ENCODE data around the gene CLNK. TPM values are rescaled to one million over a fixed set of nuclear protein-coding genes. Genes with fewer than 3 reads are reported as not detected.

CLNK gene
- total RNA-seq, 1 donor from 2014 or later, result not detected

DNA sequence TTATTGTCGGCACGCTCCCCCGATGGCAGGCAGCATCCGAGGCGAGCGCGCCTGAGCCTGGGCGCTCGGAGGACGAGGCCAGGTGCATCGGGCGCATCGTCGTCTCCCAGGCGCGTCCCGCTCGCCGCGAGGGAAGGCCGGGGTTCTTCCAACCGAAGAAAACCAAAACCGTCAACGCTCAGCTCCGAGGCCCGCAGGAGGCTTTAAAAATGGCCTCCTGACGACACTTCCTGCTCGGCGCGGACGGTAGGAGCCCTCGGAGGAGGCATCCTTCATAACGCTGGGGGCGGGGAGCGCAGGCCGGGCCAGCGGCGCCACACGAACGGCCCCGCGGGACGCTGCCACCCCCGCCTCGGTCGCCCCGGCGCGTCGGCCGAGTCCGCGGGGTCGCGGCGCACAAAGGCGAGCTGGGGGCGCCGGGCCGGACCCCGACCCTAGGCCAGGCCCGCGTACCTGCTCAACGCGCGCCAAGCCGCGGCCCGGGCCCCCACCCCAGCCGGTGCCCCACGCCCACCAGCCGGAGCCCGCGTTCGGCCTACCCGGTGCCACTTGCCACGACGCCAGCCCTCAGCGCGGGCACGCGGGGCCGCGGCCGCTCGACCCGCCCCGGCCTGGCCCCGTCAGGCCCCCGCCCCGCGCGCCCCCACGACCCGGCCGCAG lies 227.8 kb downstream of the CLNK start:
- Histone ChIP-seq H3K9me3 (peaks cover 0 to 6% of the 10 kb centered on the region in 2 donors), H3K36me3 (peaks cover 11 to 18% of the 10 kb centered on the region in 2 donors), H3K4me1 (peaks cover 0 to 3% of the 10 kb centered on the region in 2 donors), H3K27ac (peak overlapping the region in 1 of 2 donors; percentile 33), H3K4me3 (peak overlapping the region; percentile 73 to 76), H3K27me3 (no peaks in the 10 kb centered on the region)
- intact Hi-C loops (cut with DNase I), result no loop called here
- TF ChIP-seq, protein P1, sequence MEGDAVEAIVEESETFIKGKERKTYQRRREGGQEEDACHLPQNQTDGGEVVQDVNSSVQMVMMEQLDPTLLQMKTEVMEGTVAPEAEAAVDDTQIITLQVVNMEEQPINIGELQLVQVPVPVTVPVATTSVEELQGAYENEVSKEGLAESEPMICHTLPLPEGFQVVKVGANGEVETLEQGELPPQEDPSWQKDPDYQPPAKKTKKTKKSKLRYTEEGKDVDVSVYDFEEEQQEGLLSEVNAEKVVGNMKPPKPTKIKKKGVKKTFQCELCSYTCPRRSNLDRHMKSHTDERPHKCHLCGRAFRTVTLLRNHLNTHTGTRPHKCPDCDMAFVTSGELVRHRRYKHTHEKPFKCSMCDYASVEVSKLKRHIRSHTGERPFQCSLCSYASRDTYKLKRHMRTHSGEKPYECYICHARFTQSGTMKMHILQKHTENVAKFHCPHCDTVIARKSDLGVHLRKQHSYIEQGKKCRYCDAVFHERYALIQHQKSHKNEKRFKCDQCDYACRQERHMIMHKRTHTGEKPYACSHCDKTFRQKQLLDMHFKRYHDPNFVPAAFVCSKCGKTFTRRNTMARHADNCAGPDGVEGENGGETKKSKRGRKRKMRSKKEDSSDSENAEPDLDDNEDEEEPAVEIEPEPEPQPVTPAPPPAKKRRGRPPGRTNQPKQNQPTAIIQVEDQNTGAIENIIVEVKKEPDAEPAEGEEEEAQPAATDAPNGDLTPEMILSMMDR (IDR thresholded peaks at IDR 0.05), result no peak
- peak in 1 of 2 donors; percentile 64 for DNase-seq (ENCODE audit: low spot score in 2 of 2)

GRCh38 chr4:10456260-10456594 lies 228.3 kb downstream of the CLNK start:
- no peak overlapping the region for H3K27ac ChIP-seq
- TF ChIP-seq, protein P1 (IDR thresholded peaks at IDR 0.05), result no peak
- H3K36me3 ChIP-seq, result peaks cover 11 to 18% of the 10 kb centered on the region in 2 donors
- peaks cover 0 to 9% of the 10 kb centered on the region in 2 donors for H3K9me3 ChIP-seq
- peaks cover 0 to 3% of the 10 kb centered on the region in 2 donors for H3K4me1 ChIP-seq
- no peaks in the 10 kb centered on the region for H3K27me3 ChIP-seq
- intact Hi-C loops (cut with DNase I), result no loop called here
- no peak for DNase-seq (ENCODE audit: low spot score in 2 of 2)
- peak overlapping the region; percentile 73 to 76 for H3K4me3 ChIP-seq

GRCh38 chr4:10455133-10455532 lies 229.4 kb downstream of the CLNK start:
- Histone ChIP-seq H3K27ac (no peak overlapping the region), H3K36me3 (peaks cover 16 to 24% of the 10 kb centered on the region in 2 donors), H3K9me3 (peaks cover 0 to 9% of the 10 kb centered on the region in 2 donors), H3K27me3 (no peaks in the 10 kb centered on the region), H3K4me1 (peaks cover 0 to 3% of the 10 kb centered on the region in 2 donors), H3K4me3 (no peak overlapping the region)
- intact Hi-C loops (cut with DNase I), result no loop called here
- DNase-seq (ENCODE audit: low spot score in 2 of 2), result no peak
- TF ChIP-seq, protein P1 (IDR thresholded peaks at IDR 0.05), result no peak

- TF ChIP-seq, protein P1 (IDR thresholded peaks at IDR 0.05), result no peak
- H3K36me3 ChIP-seq, result peaks cover 16 to 28% of the 10 kb centered on the region in 2 donors
- H3K4me3 ChIP-seq, result no peak overlapping the region
- H3K9me3 ChIP-seq, result peaks cover 0 to 11% of the 10 kb centered on the region in 2 donors
- intact Hi-C loops (cut with DNase I), result no loop called here
- H3K27me3 ChIP-seq, result no peaks in the 10 kb centered on the region
- no peak overlapping the region for H3K27ac ChIP-seq
- no peak for DNase-seq (ENCODE audit: low spot score in 2 of 2)
- H3K4me1 ChIP-seq, result peaks cover 0 to 3% of the 10 kb centered on the region in 2 donors
Observed at GRCh38 chr4:10454726-10455125, 229.8 kb downstream of the CLNK start.

- no peak for DNase-seq (ENCODE audit: low spot score in 2 of 2)
- H3K4me1 ChIP-seq, result peaks cover 0 to 3% of the 10 kb centered on the region in 2 donors
- intact Hi-C loops (cut with DNase I), result no loop called here
- no peak overlapping the region for H3K4me3 ChIP-seq
- H3K27ac ChIP-seq, result no peak overlapping the region
- H3K9me3 ChIP-seq, result peaks cover 2 to 17% of the 10 kb centered on the region in 2 donors
- no peaks in the 10 kb centered on the region for H3K27me3 ChIP-seq
- H3K36me3 ChIP-seq, result peaks cover 16 to 28% of the 10 kb centered on the region in 2 donors
- TF ChIP-seq, protein P1 (IDR thresholded peaks at IDR 0.05), result no peak
Observed at GRCh38 chr4:10454121-10454520, 230.4 kb downstream of the CLNK start.
